Body of pancreas (tissue), 4 donors: ENCODE results near the gene MAGI1. TPM values are rescaled to one million over a fixed set of nuclear protein-coding genes. Genes with fewer than 3 reads are reported as not detected.

ENCODE experiments used
- ATAC-seq: fragments of 150-250 bp; one replicate; pipeline ENCODE4 v1.9.1; 2016
- DNase-seq, 4 donors: peaks; one replicate each; pipeline ENCODE4 v3.0.0-alpha.2; 2019
- H3K27ac ChIP-seq, 4 donors: fragments of 200-600 bp; sonication (generic); 1 replicate in 3 of 4; 2 replicates in 1 of 4; pipeline versions ENCODE4 v1.5.1 to v1.6.1; 2016 to 2019; ENCODE audit warnings: mild to moderate bottlenecking in 1 of 4, mixed read lengths in 1 of 4, moderate library complexity in 1 of 4
- H3K27me3 ChIP-seq, 2 donors: fragments of 200-600 bp; sonication (generic); one replicate each; pipeline ENCODE4 v1.6.0; 2016; ENCODE audit warnings: mild to moderate bottlenecking in 1 of 2
- H3K36me3 ChIP-seq, 2 donors: fragments of 200-600 bp; sonication (generic); replicated peaks in 1 of 2; 2 replicates each; pipeline ENCODE4 v1.5.1; 2016; ENCODE audit warnings: low read depth in 2 of 2; ENCODE audit not compliant: insufficient read depth in 1 of 2
- H3K4me1 ChIP-seq: fragments of 200-600 bp; sonication (generic); one replicate; pipeline ENCODE4 v1.6.0; 2016
- H3K4me3 ChIP-seq, 2 donors: fragments of 200-600 bp; sonication (generic); 1 replicate in 1 of 2; 2 replicates in 1 of 2; pipeline ENCODE4 v1.5.1; 2016 to 2019
- H3K9me3 ChIP-seq, 3 donors: fragments of 200-600 bp; sonication (generic); 1 replicate in 2 of 3; 2 replicates in 1 of 3; pipeline ENCODE4 v1.5.1; 2016
- POLR2A ChIP-seq, 3 donors: fragments of 450-650 bp; IDR thresholded peaks; one replicate each; pipeline ENCODE4 v1.6.1; 2016; ENCODE audit warnings: antibody characterized with exemption in 3 of 3, mild to moderate bottlenecking in 2 of 3
- WGBS, 2 donors: methylation state at CpG; one replicate each; pipeline ENCODE4 v1.1.5; 2017; 5-methylcytosine and 5-hydroxymethylcytosine counted together
- intact Hi-C: fragments of 100-400 bp; cut with DNase I; formaldehyde crosslinking; loops from one replicate; pipeline ENCODE4 v1.15.1; 2023
- total RNA-seq, 2 donors: library from RNA; depleted of rRNA; stranded (reverse); fragments of >200 nt; gene quantifications; one replicate each; pipeline ENCODE4 v1.1.0, GENCODE V29; 2016
- TF ChIP-seq, protein P1 (sequence below), 7 experiments: fragments of 450-650 bp in 4 of 7; fragments of 200-600 bp in 3 of 7; sonication (generic) in 3 of 7; IDR thresholded peaks; one replicate each; pipeline ENCODE4 v1.5.1; 2016 to 2019; ENCODE audit warnings: antibody characterized with exemption in 7 of 7

MAGI1 gene
- total RNA-seq, 2 donors from 2014 or later, result 44.2 to 63.6 TPM

DNA sequence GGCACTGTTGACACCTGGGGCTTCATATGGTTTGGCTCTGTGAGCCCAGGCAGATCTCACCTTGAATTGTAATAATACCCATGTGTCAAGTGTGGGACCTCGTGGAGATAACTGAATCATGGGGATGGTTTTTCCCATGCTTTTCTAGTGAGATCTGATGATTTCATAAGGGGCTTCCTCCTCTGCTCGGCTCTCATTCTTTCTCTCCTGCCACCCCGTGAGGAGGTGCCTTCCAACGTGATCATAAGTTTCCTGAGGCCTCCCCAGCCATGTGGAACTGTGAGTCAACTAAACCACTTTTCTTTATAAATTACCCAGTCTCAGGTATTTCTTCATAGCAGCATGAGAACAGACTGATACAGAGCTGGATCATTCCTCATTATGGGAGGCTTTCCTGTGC, 695.0 kb downstream of the MAGI1 start:
- H3K36me3 ChIP-seq, result no peaks in the 10 kb centered on the region
- no peaks in the 10 kb centered on the region for H3K27me3 ChIP-seq
- no peak overlapping the region for H3K4me3 ChIP-seq
- intact Hi-C loops, result no loop called here
- no peak overlapping the region for H3K27ac ChIP-seq
- DNase-seq, result no peak
- TF ChIP-seq, protein P1, sequence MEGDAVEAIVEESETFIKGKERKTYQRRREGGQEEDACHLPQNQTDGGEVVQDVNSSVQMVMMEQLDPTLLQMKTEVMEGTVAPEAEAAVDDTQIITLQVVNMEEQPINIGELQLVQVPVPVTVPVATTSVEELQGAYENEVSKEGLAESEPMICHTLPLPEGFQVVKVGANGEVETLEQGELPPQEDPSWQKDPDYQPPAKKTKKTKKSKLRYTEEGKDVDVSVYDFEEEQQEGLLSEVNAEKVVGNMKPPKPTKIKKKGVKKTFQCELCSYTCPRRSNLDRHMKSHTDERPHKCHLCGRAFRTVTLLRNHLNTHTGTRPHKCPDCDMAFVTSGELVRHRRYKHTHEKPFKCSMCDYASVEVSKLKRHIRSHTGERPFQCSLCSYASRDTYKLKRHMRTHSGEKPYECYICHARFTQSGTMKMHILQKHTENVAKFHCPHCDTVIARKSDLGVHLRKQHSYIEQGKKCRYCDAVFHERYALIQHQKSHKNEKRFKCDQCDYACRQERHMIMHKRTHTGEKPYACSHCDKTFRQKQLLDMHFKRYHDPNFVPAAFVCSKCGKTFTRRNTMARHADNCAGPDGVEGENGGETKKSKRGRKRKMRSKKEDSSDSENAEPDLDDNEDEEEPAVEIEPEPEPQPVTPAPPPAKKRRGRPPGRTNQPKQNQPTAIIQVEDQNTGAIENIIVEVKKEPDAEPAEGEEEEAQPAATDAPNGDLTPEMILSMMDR (IDR thresholded peaks at IDR 0.05), result no peak
- TF ChIP-seq POLR2A (IDR thresholded peaks at IDR 0.05), result no peak
- no peaks in the 10 kb centered on the region for H3K4me1 ChIP-seq
- 79 to 84% methylated on average over 4 of the region's 4 CpGs for WGBS, 2 donors
- ATAC-seq, result no peak
- no peaks in the 10 kb centered on the region for H3K9me3 ChIP-seq

DNA sequence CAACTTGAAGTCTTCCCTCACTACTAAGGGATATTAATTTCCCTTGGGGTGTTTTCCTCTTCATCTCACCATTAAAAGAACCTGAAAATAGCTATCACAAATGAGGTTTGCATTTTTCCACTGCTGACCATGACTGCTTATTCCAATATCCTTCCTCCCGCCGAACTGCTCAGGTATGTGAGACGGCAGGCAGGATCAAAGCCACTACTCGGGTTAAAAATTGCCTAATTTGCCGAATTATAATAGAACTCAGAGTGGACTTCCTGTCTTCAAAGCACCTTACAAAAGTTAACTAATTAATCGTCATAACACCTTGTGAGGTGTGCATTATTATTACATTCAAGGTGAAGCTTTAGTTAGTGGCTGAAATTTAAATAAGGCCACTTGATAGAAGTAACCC, 695.7 kb downstream of the MAGI1 start:
- DNase-seq (no peak), ATAC-seq (no peak)
- H3K27me3 ChIP-seq, result no peaks in the 10 kb centered on the region
- no peaks in the 10 kb centered on the region for H3K9me3 ChIP-seq
- H3K4me3 ChIP-seq, result no peak overlapping the region
- H3K4me1 ChIP-seq, result no peaks in the 10 kb centered on the region
- H3K36me3 ChIP-seq, result no peaks in the 10 kb centered on the region
- intact Hi-C loops, result no loop called here
- WGBS, 2 donors, result 55 to 63% methylated on average over 6 of the region's 6 CpGs
- no peak for TF ChIP-seq POLR2A (IDR thresholded peaks at IDR 0.05)
- TF ChIP-seq, protein P1 (IDR thresholded peaks at IDR 0.05), result no peak
- no peak overlapping the region for H3K27ac ChIP-seq

DNA sequence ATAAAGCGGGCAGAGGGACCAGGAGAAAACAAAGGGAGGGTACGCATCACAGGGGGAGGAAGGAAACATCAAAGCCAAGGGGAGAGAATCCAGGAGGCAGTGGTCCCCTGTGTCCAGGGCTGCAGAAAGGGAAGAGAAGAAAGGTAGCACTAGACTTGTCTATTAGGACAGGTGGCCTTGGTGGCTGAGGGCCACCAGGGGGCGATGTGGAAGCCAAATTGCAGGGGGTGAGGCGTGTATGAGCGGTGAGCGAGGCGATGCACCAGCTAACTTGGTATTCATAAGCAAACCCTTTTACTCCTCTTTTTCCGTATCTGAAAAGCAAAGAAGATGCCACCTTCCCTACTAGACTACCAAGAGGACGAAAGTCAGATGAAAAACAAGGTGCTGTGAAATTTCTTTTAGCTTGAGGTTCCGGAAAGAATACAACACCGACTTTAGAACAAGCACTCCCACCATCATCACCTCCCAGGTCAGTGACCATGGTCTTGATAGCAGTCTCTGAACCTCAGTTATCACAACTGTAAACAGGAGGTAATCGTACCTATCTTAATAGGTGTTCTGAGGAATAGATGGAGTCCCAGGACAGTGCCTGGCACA, 696.5 kb downstream of the MAGI1 start:
- DNase-seq, result peak; percentile 6 to 46 (median 31)
- H3K9me3 ChIP-seq, result no peaks in the 10 kb centered on the region
- no peak overlapping the region for H3K27ac ChIP-seq
- intact Hi-C loops, result no loop called here
- no peaks in the 10 kb centered on the region for H3K4me1 ChIP-seq
- 66 to 84% methylated on average over 12 of the region's 12 CpGs for WGBS, 2 donors
- TF ChIP-seq, protein P1 (IDR thresholded peaks at IDR 0.05), result peak in 6 of 7 experiments; percentile 24 to 49 (median 38)
- no peak for TF ChIP-seq POLR2A (IDR thresholded peaks at IDR 0.05)
- no peak overlapping the region for H3K4me3 ChIP-seq
- H3K36me3 ChIP-seq, result no peaks in the 10 kb centered on the region
- H3K27me3 ChIP-seq, result no peaks in the 10 kb centered on the region
- no peak for ATAC-seq

DNA sequence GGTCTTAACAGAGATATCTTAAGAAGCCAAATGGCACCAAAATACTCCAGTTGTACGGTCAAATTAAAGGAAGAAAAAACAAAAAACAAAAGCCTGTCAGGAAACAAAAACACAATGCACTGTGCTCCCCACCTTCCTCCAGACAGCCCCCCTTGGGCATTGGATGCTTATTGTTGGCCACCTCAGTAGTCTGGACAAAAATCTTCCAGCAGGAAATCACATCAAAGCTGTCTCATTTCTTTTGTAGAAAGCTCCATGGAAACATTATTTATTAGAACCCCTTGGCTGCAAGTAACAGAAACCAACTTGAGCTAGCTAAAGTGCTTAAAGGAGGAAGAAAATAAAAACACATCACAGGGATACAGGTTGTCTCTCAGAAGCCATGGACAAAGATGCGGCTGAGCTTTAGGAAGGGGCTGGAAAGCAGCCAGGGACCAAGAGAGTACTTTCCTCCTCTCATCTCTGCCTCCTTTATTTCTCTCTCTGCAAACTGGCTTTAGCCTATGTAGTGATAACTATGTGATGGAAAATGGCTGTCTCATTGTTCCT, 699.5 kb downstream of the MAGI1 start:
- Histone ChIP-seq H3K27ac (no peak overlapping the region), H3K36me3 (no peaks in the 10 kb centered on the region), H3K27me3 (no peaks in the 10 kb centered on the region), H3K4me3 (no peak overlapping the region), H3K4me1 (peaks cover 2% of the 10 kb centered on the region), H3K9me3 (no peaks in the 10 kb centered on the region)
- TF ChIP-seq POLR2A (IDR thresholded peaks at IDR 0.05), result no peak
- TF ChIP-seq, protein P1 (IDR thresholded peaks at IDR 0.05), result no peak
- 67 to 84% methylated on average over 2 of the region's 2 CpGs for WGBS, 2 donors
- ATAC-seq (no peak), DNase-seq (no peak)
- intact Hi-C loops, result no loop called here

DNA sequence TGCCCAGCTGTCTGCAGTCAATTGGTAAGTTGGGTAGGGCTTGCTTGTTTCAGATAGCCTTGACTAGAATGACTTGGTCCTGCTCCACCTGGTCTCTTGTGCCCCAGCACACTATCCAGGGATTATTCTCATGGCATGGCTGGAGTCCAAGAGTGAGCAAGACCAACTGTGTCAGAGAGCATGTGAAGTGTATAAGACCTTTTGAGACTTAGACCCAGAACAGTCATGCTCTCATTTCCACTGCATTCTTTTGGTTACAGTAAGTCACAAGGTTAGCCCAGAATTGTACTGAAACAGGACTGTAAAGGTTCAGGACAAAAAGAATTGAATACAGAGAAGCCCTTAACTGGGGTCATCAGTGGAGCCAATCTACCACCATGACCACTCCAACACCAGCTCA, 700.1 kb downstream of the MAGI1 start:
- no peak overlapping the region for H3K27ac ChIP-seq
- H3K4me3 ChIP-seq, result no peak overlapping the region
- H3K9me3 ChIP-seq, result no peaks in the 10 kb centered on the region
- ATAC-seq (no peak), DNase-seq (no peak)
- no peak for TF ChIP-seq POLR2A (IDR thresholded peaks at IDR 0.05)
- TF ChIP-seq, protein P1 (IDR thresholded peaks at IDR 0.05), result no peak
- H3K4me1 ChIP-seq, result peaks cover 8% of the 10 kb centered on the region
- no peaks in the 10 kb centered on the region for H3K36me3 ChIP-seq
- intact Hi-C loops, result no loop called here
- no peaks in the 10 kb centered on the region for H3K27me3 ChIP-seq
